Left cardiac atrium (tissue), 4 donors: ENCODE measurements around the gene PRKCE. TPM values are rescaled to one million over a fixed set of nuclear protein-coding genes. Genes with fewer than 3 reads are reported as not detected.
"Not testable (repeated sequence)": the region's sequence is repeated elsewhere in the genome, so short reads cannot be mapped to it uniquely, and the experiment has no call there.

Experiments
- ATAC-seq, 2 donors: fragments of 200-7000 bp; cut with Tn5 transposase; one replicate each; pipeline ENCODE4 v1.9.1; 2020; ENCODE audit warnings: mild to moderate bottlenecking in 2 of 2, moderate library complexity in 2 of 2
- DNase-seq: peaks from one replicate; pipeline ENCODE4 v3.0.0-alpha.2; 2020
- intact Hi-C, 2 donors: fragments of 100-400 bp; cut with DNase I; formaldehyde crosslinking; loops; one replicate each; pipeline versions ENCODE4 v1.14.1 to v1.15.1; 2022 to 2023
- total RNA-seq, 2 donors: library from RNA; stranded (reverse); fragmentation: NEBNext Ultra II Directional; extraction: Animal tissue kit (Norgen Biotek cat#: 25700); gene quantifications; one replicate each; pipeline ENCODE4 v1.2.1, GENCODE V29; 2021
- donor health status: DM: no; HTN: yes; CAD: no.
- donor health status: DM: no; HTN: yes; CAD: no; lungs with severe emphysema.
- donor health status: DM: yes; HTN: yes; CAD: no.
- donor health status: Dilated cardiomyopathy.

PRKCE gene
- total RNA-seq, 2 donors from 2014 or later: 17.9 to 24.8 TPM

GRCh38 chr2:46188041-46188716 is 536.7 kb downstream of the PRKCE start:
- intact Hi-C loops: no loop called here
- DNase-seq: no peak
- ATAC-seq: peak; percentile 13 to 38

GRCh38 chr2:46193356-46193755 is 541.9 kb downstream of the PRKCE start:
- intact Hi-C loops: no loop called here
- no peak for ATAC-seq
- DNase-seq: no peak

- ATAC-seq (no peak), DNase-seq (no peak)
- intact Hi-C loops: no loop called here
Measured at GRCh38 chr2:46193855-46194254, 542.4 kb downstream of the PRKCE start.

GRCh38 chr2:46194856-46195255 is 543.4 kb downstream of the PRKCE start:
- ATAC-seq: no peak
- intact Hi-C loops: no loop called here
- no peak for DNase-seq

GRCh38 chr2:46195819-46196218 is 544.3 kb downstream of the PRKCE start:
- intact Hi-C loops: no loop called here
- ATAC-seq (peak in 1 of 2 donors; percentile 25), DNase-seq (no peak)

GRCh38 chr2:46196871-46197462 is 545.5 kb downstream of the PRKCE start:
- DNase-seq (no peak), ATAC-seq (no peak)
- intact Hi-C loops: no loop called here

- DNase-seq: no peak
- intact Hi-C loops: no loop called here
Measured at GRCh38 chr2:46197672-46198071, 546.2 kb downstream of the PRKCE start.

GRCh38 chr2:46198164-46198883 is 546.8 kb downstream of the PRKCE start:
- no peak for DNase-seq
- intact Hi-C loops: no loop called here
- no peak for ATAC-seq

More at GRCh38 chr2:46197672-46198071, 546.2 kb downstream of the PRKCE start:
- no peak for ATAC-seq

GRCh38 chr2:46198966-46199365 is 547.5 kb downstream of the PRKCE start:
- DNase-seq (no peak), ATAC-seq (no peak)
- intact Hi-C loops: no loop called here

- ATAC-seq (peak in 1 of 2 donors; percentile 45), DNase-seq (no peak)
- intact Hi-C loops: no loop called here
Measured at GRCh38 chr2:46200100-46200690, 548.7 kb downstream of the PRKCE start.

- no peak for DNase-seq
- intact Hi-C loops: no loop called here
- no peak for ATAC-seq
Measured at GRCh38 chr2:46200861-46201605, 549.6 kb downstream of the PRKCE start.

GRCh38 chr2:46202453-46202852 is 551.0 kb downstream of the PRKCE start:
- intact Hi-C loops: no loop called here
- ATAC-seq (no peak), DNase-seq (no peak)

- intact Hi-C loops: no loop called here
- no peak for DNase-seq
- ATAC-seq: no peak
Measured at GRCh38 chr2:46202987-46203386, 551.5 kb downstream of the PRKCE start.

- DNase-seq, intact Hi-C loops, ATAC-seq: not testable (repeated sequence)
Measured at GRCh38 chr2:46203636-46204035, 552.2 kb downstream of the PRKCE start.

- ATAC-seq (no peak), DNase-seq (no peak)
- intact Hi-C loops: no loop called here
Measured at GRCh38 chr2:46207591-46207990, 556.1 kb downstream of the PRKCE start.

GRCh38 chr2:46208766-46209165 is 557.3 kb downstream of the PRKCE start:
- intact Hi-C loops: no loop called here
- DNase-seq (no peak), ATAC-seq (no peak)

- ATAC-seq (no peak), DNase-seq (no peak)
- intact Hi-C loops: no loop called here
Measured at GRCh38 chr2:46210063-46210462, 558.6 kb downstream of the PRKCE start.

- ATAC-seq (no peak), DNase-seq (no peak)
- intact Hi-C loops: no loop called here
Measured at GRCh38 chr2:46211461-46211860, 560.0 kb downstream of the PRKCE start.

GRCh38 chr2:46213906-46214305 is 562.4 kb downstream of the PRKCE start:
- intact Hi-C loops: no loop called here
- ATAC-seq: no peak
- DNase-seq: no peak
